ENCODE data around the gene DHRS11. TPM values are rescaled to one million over a fixed set of nuclear protein-coding genes. Genes with fewer than 3 reads are reported as not detected.
A peak's percentile ranks its signal among the peaks of the same experiment; 100 is the strongest.

The DHRS11 gene
- polyA plus RNA-seq, 1 donor from 2014 or later = 18.6 TPM

GRCh38 chr17:36600936-36601302 lies 9.2 kb downstream of the DHRS11 start:
- no peaks in the 10 kb centered on the region for H3K27me3 ChIP-seq (ENCODE audit: insufficient read depth, low read depth, low read length)
- H3K9me3 ChIP-seq (ENCODE audit: low read length) = no peaks in the 10 kb centered on the region
- peak overlapping the region; percentile 54 for H3K9ac ChIP-seq (ENCODE audit: low read length)

GRCh38 chr17:36601303-36602029 lies 9.8 kb downstream of the DHRS11 start, which contains the start of gene MRM1:
TSS of gene MRM1 (plus strand) at chr17:36601583. CDS start at chr17:36601811, 228 bp downstream.
- peak within 1 kb of the TSS; percentile 61 for H2AFZ ChIP-seq (ENCODE audit: low read depth, low read length)
- peak within 1 kb of the TSS; percentile 54 for H3K9ac ChIP-seq (ENCODE audit: low read length)
- peak within 1 kb of the TSS; percentile 38 for H3K27ac ChIP-seq (ENCODE audit: low read length)
- TF ChIP-seq CTCF (IDR thresholded peaks at IDR 0.05; ENCODE audit: poor library complexity, severe bottlenecking) = peak; percentile 55
- peak; percentile 98 for TF ChIP-seq MXI1 (conservative IDR thresholded peaks at IDR 0.05; ENCODE audit: poor library complexity, severe bottlenecking)
- TF ChIP-seq POLR2AphosphoS5 (IDR thresholded peaks at IDR 0.05) = peak; percentile 35
- TF ChIP-seq RAD21 (conservative IDR thresholded peaks at IDR 0.05) = no peak
- no peak for TF ChIP-seq SMC3 (conservative IDR thresholded peaks at IDR 0.05; ENCODE audit: poor library complexity)
- TF ChIP-seq TAF1 (IDR thresholded peaks at IDR 0.05; ENCODE audit: low read depth) = no peak

More at GRCh38 chr17:36600936-36601302, 9.2 kb downstream of the DHRS11 start:
- H3K4me2 ChIP-seq (ENCODE audit: low read length) = peak overlapping the region; percentile 74
- TF ChIP-seq SMC3 (conservative IDR thresholded peaks at IDR 0.05; ENCODE audit: poor library complexity) (no peak), CTCF (IDR thresholded peaks at IDR 0.05; ENCODE audit: poor library complexity, severe bottlenecking) (no peak), EZH2 (IDR thresholded peaks at IDR 0.05; ENCODE audit: borderline replicate concordance, insufficient read depth, low read length, poor library complexity, severe bottlenecking) (no peak), TAF1 (IDR thresholded peaks at IDR 0.05; ENCODE audit: low read depth) (no peak), EP300 (conservative IDR thresholded peaks at IDR 0.05; ENCODE audit: poor library complexity, severe bottlenecking) (no peak), POLR2AphosphoS5 (IDR thresholded peaks at IDR 0.05) (no peak), RAD21 (conservative IDR thresholded peaks at IDR 0.05) (no peak), REST (IDR thresholded peaks at IDR 0.05; ENCODE audit: borderline replicate concordance) (no peak), MXI1 (conservative IDR thresholded peaks at IDR 0.05; ENCODE audit: poor library complexity, severe bottlenecking) (no peak)
- no peaks in the 10 kb centered on the region for H4K20me1 ChIP-seq (ENCODE audit: insufficient read depth)
- peak overlapping the region; percentile 85 for H3K4me3 ChIP-seq (ENCODE audit: low read length)
- no peaks in the 10 kb centered on the region for H3K79me2 ChIP-seq (replicated peaks; ENCODE audit: insufficient read depth, low read length)
- H3F3A ChIP-seq (ENCODE audit: insufficient read depth, low read length, poor library complexity, severe bottlenecking) = no peaks in the 10 kb centered on the region
- peak overlapping the region; percentile 61 for H2AFZ ChIP-seq (ENCODE audit: low read depth, low read length)
- no peaks in the 10 kb centered on the region for H3K36me3 ChIP-seq (ENCODE audit: insufficient read depth, low read length)
- no peaks in the 10 kb centered on the region for H3K9me2 ChIP-seq (ENCODE audit: insufficient read depth, low read length)
- H3K27ac ChIP-seq (ENCODE audit: low read length) = peak overlapping the region; percentile 38

More at GRCh38 chr17:36601303-36602029, 9.8 kb downstream of the DHRS11 start, which contains the start of gene MRM1:
- Histone ChIP-seq H3K4me2 (ENCODE audit: low read length) (peak within 1 kb of the TSS; percentile 74), H3K27me3 (ENCODE audit: insufficient read depth, low read depth, low read length) (no peaks in the 10 kb centered on the region), H3K9me2 (ENCODE audit: insufficient read depth, low read length) (no peaks in the 10 kb centered on the region), H3K79me2 (replicated peaks; ENCODE audit: insufficient read depth, low read length) (no peaks in the 10 kb centered on the region), H3F3A (ENCODE audit: insufficient read depth, low read length, poor library complexity, severe bottlenecking) (no peaks in the 10 kb centered on the region), H3K9me3 (ENCODE audit: low read length) (no peaks in the 10 kb centered on the region), H3K4me3 (ENCODE audit: low read length) (peak within 1 kb of the TSS; percentile 85), H4K20me1 (ENCODE audit: insufficient read depth) (no peaks in the 10 kb centered on the region), H3K36me3 (ENCODE audit: insufficient read depth, low read length) (no peaks in the 10 kb centered on the region)
